IPS-18a (cell line): ENCODE data around the gene BBX.

Source experiments
- H3K27ac ChIP-seq: one replicate; pipeline ENCODE4 v1.5.1; 2013; ENCODE audit warnings: low read length
- H3K27me3 ChIP-seq: one replicate; pipeline ENCODE4 v1.6.1; 2013; ENCODE audit warnings: mild to moderate bottlenecking, low read length; ENCODE audit not compliant: control insufficient read depth, insufficient read depth
- H3K36me3 ChIP-seq: one replicate; pipeline ENCODE4 v1.6.1; 2013; ENCODE audit warnings: low read depth, low read length; ENCODE audit not compliant: control insufficient read depth
- H3K4me1 ChIP-seq: one replicate; pipeline ENCODE4 v1.6.1; 2013; ENCODE audit warnings: low read depth, low read length; ENCODE audit not compliant: control insufficient read depth
- H3K4me3 ChIP-seq: one replicate; pipeline ENCODE4 v1.5.1; 2013; ENCODE audit warnings: low read length
- H3K9ac ChIP-seq: one replicate; pipeline ENCODE4 v1.6.1; 2013; ENCODE audit warnings: mild to moderate bottlenecking, low read length, moderate library complexity
- H3K9me3 ChIP-seq: one replicate; pipeline ENCODE4 v1.6.1; 2013; ENCODE audit warnings: low read depth, low read length; ENCODE audit not compliant: control insufficient read depth

The BBX gene

DNA sequence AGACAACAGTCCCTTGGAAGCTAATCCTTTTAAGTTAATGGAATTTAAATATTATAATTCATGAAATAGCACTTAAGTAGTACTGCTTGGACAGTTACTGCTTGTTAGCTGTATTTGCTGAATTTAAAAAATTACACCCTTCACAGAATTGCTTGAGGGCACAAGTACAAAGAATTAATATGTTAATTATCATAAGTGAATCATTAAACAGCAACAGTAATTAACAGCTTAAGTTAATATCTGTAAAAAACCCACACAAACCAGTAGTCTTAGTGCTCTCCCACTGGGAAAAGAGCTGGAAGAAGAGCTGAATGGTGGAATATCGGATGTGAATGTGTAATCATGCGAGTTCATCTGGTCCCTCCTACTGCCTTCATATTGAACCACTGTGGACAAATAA lies 336.1 kb downstream of the BBX start:
- Histone ChIP-seq H3K4me1 (no peaks in the 10 kb centered on the region), H3K4me3 (no peak overlapping the region), H3K36me3 (no peaks in the 10 kb centered on the region), H3K9me3 (no peaks in the 10 kb centered on the region), H3K9ac (no peak overlapping the region), H3K27me3 (no peaks in the 10 kb centered on the region), H3K27ac (no peak overlapping the region)
